H1 (cell line): ENCODE data around the gene CDC42SE2. TPM values are rescaled to one million over a fixed set of nuclear protein-coding genes. Genes with fewer than 3 reads are reported as not detected.

Experiments used
- CTCF ChIA-PET: fragments of 300-600 bp; sonication (Branson Sonifier 250); formaldehyde crosslinking; loops from one replicate; lab custom pipeline; 2021; ENCODE audit not compliant: partially characterized antibody; lab: Charles Lee
- POLR2A ChIA-PET: fragments of 300-600 bp; sonication (Branson Sonifier 250); formaldehyde crosslinking; loops from one replicate; lab custom pipeline; 2021; ENCODE audit warnings: inconsistent platforms; ENCODE audit not compliant: partially characterized antibody; lab: Charles Lee
- DNase-seq, 2 experiments: peaks; one replicate each; pipeline versions ENCODE4 v3.0.0 to v3.0.0-alpha.2; 2010 to 2022; ENCODE audit warnings: low spot score in 2 of 2, low read depth in 1 of 2, mixed read lengths in 1 of 2
- FAIRE-seq: peaks from 2 replicates; lab custom pipeline; 2011; peaks lifted over from hg19 to GRCh38; lab: Jason Lieb, UNC
- H2AFZ ChIP-seq: 2 replicates; pipeline ENCODE4 v1.8.1; 2012; ENCODE audit warnings: low read length, inconsistent platforms
- H2AK5ac ChIP-seq: 2 replicates; pipeline ENCODE4 v1.6.1; 2013; ENCODE audit warnings: low read depth, low read length
- H2BK120ac ChIP-seq: replicated peaks from 2 replicates; pipeline ENCODE3; 2013; ENCODE audit warnings: low read depth, low read length, inconsistent platforms
- H2BK12ac ChIP-seq: 2 replicates; pipeline ENCODE4 v1.6.1; 2013; ENCODE audit warnings: low read depth, low read length
- H2BK15ac ChIP-seq: 2 replicates; pipeline ENCODE4 v1.6.1; 2013; ENCODE audit warnings: low read length
- H2BK20ac ChIP-seq: 2 replicates; pipeline ENCODE4 v1.6.1; 2013; ENCODE audit warnings: low read length
- H2BK5ac ChIP-seq: 2 replicates; pipeline ENCODE4 v1.6.1; 2013; ENCODE audit warnings: low read depth, low read length
- H3K14ac ChIP-seq: 2 replicates; pipeline ENCODE4 v1.6.1; 2013; ENCODE audit warnings: inconsistent platforms; ENCODE audit not compliant: insufficient read length
- H3K18ac ChIP-seq: 2 replicates; pipeline ENCODE4 v1.6.1; 2013; ENCODE audit warnings: low read length; ENCODE audit errors: extremely low read depth
- H3K23ac ChIP-seq: 2 replicates; pipeline ENCODE4 v1.6.1; 2013; ENCODE audit warnings: inconsistent platforms; ENCODE audit not compliant: insufficient read length
- H3K23me2 ChIP-seq: 2 replicates; pipeline ENCODE4 v1.6.1; 2013; ENCODE audit warnings: low read depth, low read length
- H3K27ac ChIP-seq: 2 replicates; pipeline ENCODE4 v1.6.1; 2011; ENCODE audit warnings: low read depth, low read length, inconsistent platforms
- H3K27me3 ChIP-seq, 4 experiments: replicated peaks in 1 of 4; 1 replicate in 1 of 4; 2 replicates in 3 of 4; pipeline versions ENCODE4 v1.6.1 to v1.8.1; 2011 to 2013; ENCODE audit warnings: low read length in 3 of 4, mild to moderate bottlenecking in 3 of 4, inconsistent platforms in 2 of 4, mixed read lengths in 2 of 4, moderate library complexity in 1 of 4; ENCODE audit not compliant: control insufficient read depth in 3 of 4, insufficient read depth in 3 of 4; ENCODE audit errors: extremely low read depth in 1 of 4
- H3K36me3 ChIP-seq, 4 experiments: 2 replicates each; pipeline versions ENCODE4 v1.6.1 to v1.8.1; 2011 to 2013; ENCODE audit warnings: mild to moderate bottlenecking in 4 of 4, low read length in 3 of 4, moderate library complexity in 2 of 4, control low read depth in 1 of 4, inconsistent platforms in 1 of 4; ENCODE audit not compliant: insufficient read depth in 4 of 4, control insufficient read depth in 2 of 4
- H3K4ac ChIP-seq: replicated peaks from 2 replicates; pipeline ENCODE3; 2013; ENCODE audit warnings: low read length, low read depth, mixed read lengths, inconsistent platforms; ENCODE audit not compliant: insufficient read length
- H3K4me1 ChIP-seq, 4 experiments: replicated peaks in 1 of 4; 1 replicate in 1 of 4; 2 replicates in 3 of 4; pipeline versions ENCODE4 v1.6.1 to v1.8.1; 2011 to 2013; ENCODE audit warnings: low read length in 3 of 4, inconsistent platforms in 2 of 4, mixed read lengths in 1 of 4; ENCODE audit not compliant: insufficient read depth in 4 of 4, control insufficient read depth in 3 of 4
- H3K4me2 ChIP-seq, 2 experiments: 2 replicates each; pipeline versions ENCODE4 v1.6.1 to v1.8.1; 2011 to 2013; ENCODE audit warnings: low read depth in 2 of 2, low read length in 2 of 2, control low read depth in 1 of 2, inconsistent platforms in 1 of 2, mild to moderate bottlenecking in 1 of 2; ENCODE audit not compliant: insufficient read depth in 1 of 2
- H3K4me3 ChIP-seq, 4 experiments: fragments of 200-600, 300-600 bp in 1 of 4; sonication (generic), shearing (Covaris generic), sonication (Bioruptor Twin) in 1 of 4; 2 replicates each; pipeline versions ENCODE4 v1.5.1 to v1.8.1; 2011 to 2016; ENCODE audit warnings: low read length in 4 of 4, low read depth in 3 of 4, control low read depth in 2 of 4, inconsistent platforms in 2 of 4, mild to moderate bottlenecking in 2 of 4, mixed read lengths in 1 of 4, moderate library complexity in 1 of 4; ENCODE audit not compliant: insufficient read depth in 2 of 4; ENCODE audit errors: extremely low read depth in 1 of 4
- H3K56ac ChIP-seq: replicated peaks from 2 replicates; pipeline ENCODE3; 2013; ENCODE audit warnings: low read depth, mild to moderate bottlenecking, mixed read lengths, low read length, inconsistent platforms; ENCODE audit not compliant: insufficient read length
- H3K79me1 ChIP-seq: 2 replicates; pipeline ENCODE4 v1.6.1; 2013; ENCODE audit warnings: low read depth, low read length, control low read depth
- H3K79me2 ChIP-seq, 2 experiments: 2 replicates each; pipeline versions ENCODE4 v1.6.1 to v1.8.1; 2012 to 2013; ENCODE audit warnings: low read length in 2 of 2, mild to moderate bottlenecking in 2 of 2, inconsistent platforms in 1 of 2; ENCODE audit not compliant: insufficient read depth in 2 of 2, control insufficient read depth in 1 of 2
- H3K9ac ChIP-seq, 4 experiments: replicated peaks in 1 of 4; 1 replicate in 1 of 4; 2 replicates in 3 of 4; pipeline versions ENCODE4 v1.6.1 to v1.8.1; 2011 to 2013; ENCODE audit warnings: low read depth in 3 of 4, low read length in 3 of 4, control low read depth in 2 of 4, mild to moderate bottlenecking in 2 of 4, moderate library complexity in 2 of 4, inconsistent platforms in 1 of 4; ENCODE audit errors: extremely low read depth in 1 of 4
- H3K9me3 ChIP-seq, 2 experiments: 2 replicates each; pipeline versions ENCODE4 v1.6.1 to v1.8.1; 2012 to 2013; ENCODE audit warnings: mild to moderate bottlenecking in 2 of 2, moderate library complexity in 2 of 2, control low read depth in 1 of 2, inconsistent platforms in 1 of 2, low read depth in 1 of 2, low read length in 1 of 2, mixed read lengths in 1 of 2; ENCODE audit not compliant: insufficient read depth in 2 of 2
- H4K20me1 ChIP-seq, 2 experiments: replicated peaks in 1 of 2; 2 replicates each; pipeline versions ENCODE3 to v1.8.1; 2011 to 2013; ENCODE audit warnings: inconsistent platforms in 2 of 2, low read length in 2 of 2, mild to moderate bottlenecking in 1 of 2; ENCODE audit not compliant: insufficient read depth in 2 of 2, control insufficient read depth in 1 of 2
- H4K5ac ChIP-seq: 2 replicates; pipeline ENCODE4 v1.6.1; 2013; ENCODE audit warnings: low read length, low read depth, mixed read lengths, inconsistent platforms; ENCODE audit not compliant: insufficient read length
- H4K8ac ChIP-seq: 2 replicates; pipeline ENCODE4 v1.8.0; 2013; ENCODE audit warnings: mild to moderate bottlenecking, moderate library complexity, low read length, inconsistent platforms; ENCODE audit not compliant: insufficient read depth; ENCODE audit errors: extremely low read depth
- H4K91ac ChIP-seq: replicated peaks from 2 replicates; pipeline ENCODE3; 2013; ENCODE audit warnings: low read length, mixed read lengths, inconsistent platforms; ENCODE audit not compliant: insufficient read length
- CBX8 ChIP-seq: fragments of 300-800, 300-1000 bp; sonication (generic); IDR thresholded peaks from 2 replicates; pipeline ENCODE4 v1.7.1; 2016; ENCODE audit warnings: low read depth, low read length, borderline replicate concordance
- GABPA ChIP-seq: IDR thresholded peaks from 2 replicates; pipeline ENCODE4 v1.6.1; 2011; ENCODE audit warnings: mild to moderate bottlenecking, low read length, moderate library complexity, borderline replicate concordance; ENCODE audit not compliant: insufficient read depth
- JUND ChIP-seq: IDR thresholded peaks from 2 replicates; pipeline ENCODE4 v1.6.1; 2011; ENCODE audit warnings: mild to moderate bottlenecking, improper control_type of control experiment, low read length
- KDM1A ChIP-seq: fragments of 200-600, 300-600 bp; sonication (generic); IDR thresholded peaks from 2 replicates; pipeline ENCODE4 v1.7.1; 2016; ENCODE audit warnings: mild to moderate bottlenecking, low read length, borderline replicate concordance
- NANOG ChIP-seq: IDR thresholded peaks from 2 replicates; pipeline ENCODE4 v1.6.1; 2011; ENCODE audit warnings: low read length, low read depth, mild to moderate bottlenecking, inconsistent platforms; ENCODE audit not compliant: insufficient read depth, poor library complexity, severe bottlenecking
- RFX5 ChIP-seq: IDR thresholded peaks from 2 replicates; pipeline ENCODE4 v1.6.1; 2011; ENCODE audit warnings: low read depth, low read length, improper control_type of control experiment, borderline replicate concordance
- SIRT6 ChIP-seq: IDR thresholded peaks from one replicate; pipeline ENCODE4 v1.7.1; 2012; ENCODE audit warnings: low read length, inconsistent platforms
- TAF7 ChIP-seq: optimal IDR thresholded peaks from 2 replicates; pipeline ENCODE3; 2011; ENCODE audit warnings: low read depth, mild to moderate bottlenecking, inconsistent platforms, low read length, moderate library complexity, borderline replicate concordance
- USF2 ChIP-seq: IDR thresholded peaks from 2 replicates; pipeline ENCODE4 v1.6.1; 2011; ENCODE audit warnings: low read length, improper control_type of control experiment
- WGBS, 2 experiments: shearing (Covaris generic) in 1 of 2; methylation state at CpG; one replicate each; pipeline versions ENCODE4 v1.1.6 to v1.1.7; 2013 to 2015; ENCODE audit warnings: low lambda C conversion rate in 2 of 2, mixed read lengths in 2 of 2, inconsistent platforms in 1 of 2, low coverage in 1 of 2, missing lambda C conversion rate in 1 of 2; ENCODE audit not compliant: insufficient replicate concordance in 2 of 2, insufficient coverage in 1 of 2, insufficient read length in 1 of 2; ENCODE audit errors: extremely low coverage in 1 of 2, missing lambda C conversion rate in 1 of 2; 5-methylcytosine and 5-hydroxymethylcytosine counted together
- polyA plus RNA-seq, 7 experiments: library from polyadenylated mRNA; depleted of rRNA in 3 of 7; stranded (reverse) in 5 of 7; unstranded in 2 of 7; fragments of >200 nt in 5 of 7; fragments of 200-250 nt in 2 of 7; gene quantifications; 1 replicate in 5 of 7; 2 replicates in 1 of 7; 4 replicates in 1 of 7; pipeline versions ENCODE4 v1.2.1 to v1.2.3, GENCODE V29; 2011 to 2013; ENCODE audit warnings: missing spikeins in 2 of 7, mixed read lengths in 2 of 7
- total RNA-seq: library from RNA; stranded (reverse); fragmentation: NEBNext Ultra II Directional; extraction: Animal tissue kit (Norgen Biotek cat#: 25700); gene quantifications from 2 replicates; pipeline ENCODE4 v1.2.1, GENCODE V29; 2021
- TF ChIP-seq, protein P1 (sequence below): IDR thresholded peaks from 2 replicates; pipeline ENCODE4 v1.6.1; 2012; ENCODE audit warnings: inconsistent platforms

CDC42SE2 gene
- total and polyA plus RNA-seq, 2 of the 8 experiments (the other 6 are each of a cell fraction or from before 2014, with no cell fraction given) = 16.7 to 30.8 TPM

DNA sequence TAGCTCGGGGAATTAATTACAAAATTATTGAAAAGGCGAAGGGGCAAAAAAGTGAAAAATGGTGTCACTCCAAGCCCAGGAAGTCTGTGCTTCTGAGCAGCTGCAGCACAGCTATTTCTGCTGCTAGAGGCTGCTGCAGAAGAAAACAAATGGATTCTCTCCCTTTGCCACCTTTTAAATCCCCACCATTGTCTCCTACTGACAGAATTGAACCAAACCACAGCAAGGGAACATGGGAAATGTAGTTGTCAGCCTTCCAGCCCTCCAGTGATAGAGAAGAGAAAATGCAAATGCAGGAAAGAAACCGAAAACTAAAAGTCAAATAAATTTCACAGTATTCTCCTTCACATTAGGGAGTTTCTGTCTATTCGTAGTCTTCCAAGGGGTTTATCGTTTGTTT, 33.4 kb upstream of the CDC42SE2 start (continued):
- no peak for TF ChIP-seq SIRT6

- no peak overlapping the region for H2AFZ ChIP-seq
- H3K4me2 ChIP-seq = no peak overlapping the region
- no peak overlapping the region for H3K23ac ChIP-seq
- H3K14ac ChIP-seq = no peak overlapping the region
- ChIA-PET POLR2A (no interaction called here), CTCF (no interaction called here)
- H4K5ac ChIP-seq = no peak overlapping the region
- no peaks in the 10 kb centered on the region for H3K36me3 ChIP-seq
- no peaks in the 10 kb centered on the region for H4K20me1 ChIP-seq
- DNase-seq (no peak), FAIRE-seq (no peak)
- no peak overlapping the region for H4K91ac ChIP-seq
- H3K56ac ChIP-seq = no peak overlapping the region
- no peaks in the 10 kb centered on the region for H3K9me3 ChIP-seq
- no peak overlapping the region for H3K27ac ChIP-seq
- H2BK120ac ChIP-seq = no peak overlapping the region
- H4K8ac ChIP-seq = no peak overlapping the region
- H2BK15ac ChIP-seq = no peak overlapping the region
- no peak overlapping the region for H2BK20ac ChIP-seq
- no peak overlapping the region for H3K9ac ChIP-seq
- H3K23me2 ChIP-seq = no peaks in the 10 kb centered on the region
- H2BK5ac ChIP-seq = no peak overlapping the region
- no peaks in the 10 kb centered on the region for H3K4me1 ChIP-seq
- no peak overlapping the region for H3K4ac ChIP-seq
- no peak overlapping the region for H3K4me3 ChIP-seq
- WGBS, 2 experiments = 100% methylated on average over 1 of the region's 1 CpG; no CpG with 5 or more reads in 1 of the 2 experiments
- no peak overlapping the region for H2AK5ac ChIP-seq
- no peaks in the 10 kb centered on the region for H3K79me2 ChIP-seq
- no peaks in the 10 kb centered on the region for H3K79me1 ChIP-seq
- no peaks in the 10 kb centered on the region for H3K27me3 ChIP-seq
- no peak overlapping the region for H2BK12ac ChIP-seq
- H3K18ac ChIP-seq = no peak overlapping the region
- TF ChIP-seq, protein P1, sequence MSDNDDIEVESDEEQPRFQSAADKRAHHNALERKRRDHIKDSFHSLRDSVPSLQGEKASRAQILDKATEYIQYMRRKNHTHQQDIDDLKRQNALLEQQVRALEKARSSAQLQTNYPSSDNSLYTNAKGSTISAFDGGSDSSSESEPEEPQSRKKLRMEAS = no peak
- TF ChIP-seq KDM1A (no peak), NANOG (no peak), USF2 (no peak), TAF7 (no peak), CBX8 (no peak), SIRT6 (no peak), RFX5 (no peak), JUND (no peak), GABPA (no peak)
These were observed 24.2 kb upstream of the CDC42SE2 start for GRCh38 chr5:131239686-131240085.
